SH-SY5Y (cell line): ENCODE data around the gene VPS13D.

Experiments
- GATA2 ChIP-seq: IDR thresholded peaks from 2 replicates; pipeline ENCODE4 v1.6.1; 2011; ENCODE audit warnings: mild to moderate bottlenecking, low read depth, low read length
- GATA3 ChIP-seq: IDR thresholded peaks from 2 replicates; pipeline ENCODE4 v1.6.1; 2011; ENCODE audit warnings: low read depth, mild to moderate bottlenecking, low read length, moderate library complexity

- TF ChIP-seq GATA2 (no peak), GATA3 (no peak)
These were observed 8.9 kb upstream of the VPS13D start for GRCh38 chr1:12220890-12221289.
